Measurements from ENCODE around the gene PCNT. TPM values are rescaled to one million over a fixed set of nuclear protein-coding genes. Genes with fewer than 3 reads are reported as not detected.

The PCNT gene
- total and polyA plus RNA-seq, 10 of the 15 experiments (the other 5 are each of a cell fraction or from before 2014, with no cell fraction given) = 2.9 to 39.6 (median 20.5) TPM

- Histone ChIP-seq H3K4me2 (ENCODE audit: control insufficient read depth, insufficient read depth) (no peak overlapping the region), H4K20me1 (ENCODE audit: control insufficient read depth, insufficient read depth) (no peaks in the 10 kb centered on the region), H2AFZ (ENCODE audit: control insufficient read depth, low read depth, low read length) (no peak overlapping the region), H3K4me3 (no peak overlapping the region), H3K9me3 (replicated peaks; ENCODE audit: control insufficient read depth, insufficient read depth, low read length) (no peaks in the 10 kb centered on the region), H3K36me3 (ENCODE audit: control insufficient read depth in 2 of 2, insufficient read depth in 2 of 2, low read length in 1 of 2) (peaks cover 4 to 42% of the 10 kb centered on the region in 2 experiments; a peak in 3 of 4 replicates), H3K9ac (ENCODE audit: control insufficient read depth, insufficient read depth, low read length) (no peak overlapping the region), H3K4me1 (ENCODE audit: control insufficient read depth, insufficient read depth, low read length) (peaks cover 3% of the 10 kb centered on the region; the same call in 1 of the 2 replicates), H3K79me2 (ENCODE audit: control insufficient read depth, insufficient read depth, low read length) (no peaks in the 10 kb centered on the region), H3K27me3 (replicated peaks in 1 of 2; ENCODE audit: control insufficient read depth in 2 of 2, insufficient read depth in 2 of 2, low read length in 1 of 2) (no peaks in the 10 kb centered on the region), H3K27ac (ENCODE audit: control insufficient read depth, insufficient read depth) (no peak overlapping the region)
- FAIRE-seq = no peak
- TF ChIP-seq EZH2 (IDR thresholded peaks at IDR 0.05; ENCODE audit: borderline replicate concordance, control insufficient read depth, low read depth, low read length) = no peak
- TF ChIP-seq JUND (IDR thresholded peaks at IDR 0.05; ENCODE audit: low read depth, low read length) = no peak
- TF ChIP-seq NKRF (conservative IDR thresholded peaks at IDR 0.05) = no peak
- no peak for TF ChIP-seq SRF (IDR thresholded peaks at IDR 0.05; ENCODE audit: low read depth in 2 of 2, low read length in 2 of 2)
- TF ChIP-seq NFIC (IDR thresholded peaks at IDR 0.05; ENCODE audit: low read depth, low read length) = no peak
- ChIA-PET RAD21 (ENCODE audit: unreplicated experiment) (no interaction called here), POLR2A (no interaction called here), SMC1A (ENCODE audit: uncharacterized antibody, unreplicated experiment) (interaction anchor here (1.1 kb wide), 1 partner anchor 12 kb away, joined by 4 read pairs; no protein-coding TSS in a partner anchor), CTCF (no interaction called here)
- 27% methylated on average over 4 of the region's 4 CpGs for WGBS (ENCODE audit: insufficient coverage, insufficient replicate concordance, low lambda C conversion rate, missing lambda C conversion rate)
- intact Hi-C loops (cut with micrococcal nuclease; ENCODE audit: unreplicated experiment) (no loop called here), in situ Hi-C loops (cut with MboI) (no loop called here)
- ATAC-seq = no peak
- DNase-seq (ENCODE audit: low read depth, low spot score) = no peak
- no TSS peak for BruUV-seq (replicated peaks)
Observed at GRCh38 chr21:46357335-46357604, 33.3 kb downstream of the PCNT start.
